ENCODE measurements around the gene DPH2. TPM values are rescaled to one million over a fixed set of nuclear protein-coding genes. Genes with fewer than 3 reads are reported as not detected.
A peak's percentile ranks its signal among the peaks of the same experiment; 100 is the strongest.

The DPH2 gene
- total RNA-seq, 1 donor from 2014 or later, result 17.1 TPM

GRCh38 chr1:43980255-43981134, 10.7 kb downstream of the DPH2 start:
- Mint-ChIP-seq H3K36me3 (ENCODE audit: low read depth, unreplicated experiment) (peaks cover 36% of the 10 kb centered on the region), H3K4me1 (ENCODE audit: unreplicated experiment) (peaks cover 33% of the 10 kb centered on the region), H3K9me3 (ENCODE audit: unreplicated experiment) (no peaks in the 10 kb centered on the region), H3K27ac (ENCODE audit: unreplicated experiment) (peak overlapping the region; percentile 34), H3K4me3 (ENCODE audit: unreplicated experiment) (peak overlapping the region; percentile 94), H3K27me3 (ENCODE audit: unreplicated experiment) (peaks cover 31% of the 10 kb centered on the region)
- DNase-seq (ENCODE audit: low spot score), result no peak
- TF ChIP-seq CTCF (IDR thresholded peaks at IDR 0.05; ENCODE audit: unreplicated experiment), result no peak

- H3K9me3 Mint-ChIP-seq (ENCODE audit: unreplicated experiment), result no peaks in the 10 kb centered on the region
- DNase-seq (ENCODE audit: low spot score), result no peak
- no peak overlapping the region for H3K27ac Mint-ChIP-seq (ENCODE audit: unreplicated experiment)
- H3K36me3 Mint-ChIP-seq (ENCODE audit: low read depth, unreplicated experiment), result peaks cover 42% of the 10 kb centered on the region
- H3K4me3 Mint-ChIP-seq (ENCODE audit: unreplicated experiment), result no peak overlapping the region
- TF ChIP-seq CTCF (IDR thresholded peaks at IDR 0.05; ENCODE audit: unreplicated experiment), result no peak
- peaks cover 26% of the 10 kb centered on the region for H3K27me3 Mint-ChIP-seq (ENCODE audit: unreplicated experiment)
- H3K4me1 Mint-ChIP-seq (ENCODE audit: unreplicated experiment), result peaks cover 29% of the 10 kb centered on the region
Measured at GRCh38 chr1:43981135-43981491, 11.3 kb downstream of the DPH2 start.

GRCh38 chr1:43981636-43982035, 11.8 kb downstream of the DPH2 start:
- Mint-ChIP-seq H3K4me1 (ENCODE audit: unreplicated experiment) (peaks cover 24% of the 10 kb centered on the region), H3K27me3 (ENCODE audit: unreplicated experiment) (peaks cover 23% of the 10 kb centered on the region), H3K27ac (ENCODE audit: unreplicated experiment) (no peak overlapping the region), H3K9me3 (ENCODE audit: unreplicated experiment) (no peaks in the 10 kb centered on the region), H3K4me3 (ENCODE audit: unreplicated experiment) (no peak overlapping the region), H3K36me3 (ENCODE audit: low read depth, unreplicated experiment) (peaks cover 38% of the 10 kb centered on the region)
- TF ChIP-seq CTCF (IDR thresholded peaks at IDR 0.05; ENCODE audit: unreplicated experiment), result no peak
- no peak for DNase-seq (ENCODE audit: low spot score)

GRCh38 chr1:43982241-43982640, 12.4 kb downstream of the DPH2 start:
- Mint-ChIP-seq H3K36me3 (ENCODE audit: low read depth, unreplicated experiment) (peaks cover 33% of the 10 kb centered on the region), H3K27me3 (ENCODE audit: unreplicated experiment) (peaks cover 19% of the 10 kb centered on the region), H3K27ac (ENCODE audit: unreplicated experiment) (no peak overlapping the region), H3K4me3 (ENCODE audit: unreplicated experiment) (peak overlapping the region; percentile 64), H3K4me1 (ENCODE audit: unreplicated experiment) (peaks cover 23% of the 10 kb centered on the region), H3K9me3 (ENCODE audit: unreplicated experiment) (no peaks in the 10 kb centered on the region)
- no peak for DNase-seq (ENCODE audit: low spot score)
- TF ChIP-seq CTCF (IDR thresholded peaks at IDR 0.05; ENCODE audit: unreplicated experiment), result no peak

GRCh38 chr1:43982808-43983207, 13.0 kb downstream of the DPH2 start:
- H3K9me3 Mint-ChIP-seq (ENCODE audit: unreplicated experiment), result no peaks in the 10 kb centered on the region
- DNase-seq (ENCODE audit: low spot score), result no peak
- peaks cover 21% of the 10 kb centered on the region for H3K4me1 Mint-ChIP-seq (ENCODE audit: unreplicated experiment)
- peaks cover 17% of the 10 kb centered on the region for H3K27me3 Mint-ChIP-seq (ENCODE audit: unreplicated experiment)
- H3K4me3 Mint-ChIP-seq (ENCODE audit: unreplicated experiment), result peak overlapping the region; percentile 64
- no peak for TF ChIP-seq CTCF (IDR thresholded peaks at IDR 0.05; ENCODE audit: unreplicated experiment)
- peak overlapping the region; percentile 5 for H3K27ac Mint-ChIP-seq (ENCODE audit: unreplicated experiment)
- H3K36me3 Mint-ChIP-seq (ENCODE audit: low read depth, unreplicated experiment), result peaks cover 27% of the 10 kb centered on the region

All from endothelial cell (in vitro differentiated cells).